HCT116 (cell line): ENCODE data around the gene DOHH.

Source experiments
- EZH2 ChIP-seq: fragments of 200-600 bp; sonication (generic); IDR thresholded peaks from 2 replicates; pipeline ENCODE4 v1.6.1; 2017; ENCODE audit warnings: antibody characterized with exemption, mixed run types
- POLR2A ChIP-seq: IDR thresholded peaks from 2 replicates; pipeline ENCODE4 v1.7.0; 2011; ENCODE audit warnings: borderline replicate concordance; ENCODE audit not compliant: insufficient read depth, insufficient read length; ENCODE audit errors: extremely low read depth
- YY1 ChIP-seq: IDR thresholded peaks from 2 replicates; pipeline ENCODE4 v1.6.1; 2011; ENCODE audit warnings: low read length, low read depth, moderate library complexity, mild to moderate bottlenecking; ENCODE audit not compliant: insufficient replicate concordance; ENCODE audit errors: extremely low read depth
- TF ChIP-seq, protein P1 (sequence below), 3 experiments: fragments of 200-600 bp in 1 of 3; sonication (generic) in 1 of 3; IDR thresholded peaks in 2 of 3; conservative IDR thresholded peaks in 1 of 3; 2 replicates each; pipeline ENCODE4 v1.5.1; 2012 to 2017; ENCODE audit warnings: low read depth in 2 of 3, low read length in 2 of 3, antibody characterized with exemption in 1 of 3, borderline replicate concordance in 1 of 3, control low read depth in 1 of 3, mild to moderate bottlenecking in 1 of 3, mixed read lengths in 1 of 3, mixed run types in 1 of 3, moderate library complexity in 1 of 3; ENCODE audit not compliant: insufficient read depth in 1 of 3
- TF ChIP-seq, protein P2 (sequence below): IDR thresholded peaks from 2 replicates; pipeline ENCODE4 v1.6.1; 2011; ENCODE audit warnings: mild to moderate bottlenecking, low read length, moderate library complexity; ENCODE audit not compliant: insufficient replicate concordance; ENCODE audit errors: extremely low read depth

GRCh38 chr19:3515891-3516422 is 15.5 kb upstream of the DOHH start:
- TF ChIP-seq, protein P1, sequence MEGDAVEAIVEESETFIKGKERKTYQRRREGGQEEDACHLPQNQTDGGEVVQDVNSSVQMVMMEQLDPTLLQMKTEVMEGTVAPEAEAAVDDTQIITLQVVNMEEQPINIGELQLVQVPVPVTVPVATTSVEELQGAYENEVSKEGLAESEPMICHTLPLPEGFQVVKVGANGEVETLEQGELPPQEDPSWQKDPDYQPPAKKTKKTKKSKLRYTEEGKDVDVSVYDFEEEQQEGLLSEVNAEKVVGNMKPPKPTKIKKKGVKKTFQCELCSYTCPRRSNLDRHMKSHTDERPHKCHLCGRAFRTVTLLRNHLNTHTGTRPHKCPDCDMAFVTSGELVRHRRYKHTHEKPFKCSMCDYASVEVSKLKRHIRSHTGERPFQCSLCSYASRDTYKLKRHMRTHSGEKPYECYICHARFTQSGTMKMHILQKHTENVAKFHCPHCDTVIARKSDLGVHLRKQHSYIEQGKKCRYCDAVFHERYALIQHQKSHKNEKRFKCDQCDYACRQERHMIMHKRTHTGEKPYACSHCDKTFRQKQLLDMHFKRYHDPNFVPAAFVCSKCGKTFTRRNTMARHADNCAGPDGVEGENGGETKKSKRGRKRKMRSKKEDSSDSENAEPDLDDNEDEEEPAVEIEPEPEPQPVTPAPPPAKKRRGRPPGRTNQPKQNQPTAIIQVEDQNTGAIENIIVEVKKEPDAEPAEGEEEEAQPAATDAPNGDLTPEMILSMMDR (IDR thresholded peaks at IDR 0.05 in 2 of 3, conservative IDR thresholded peaks at IDR 0.05 in 1 of 3; ENCODE audit: borderline replicate concordance in 1 of 3, insufficient read depth in 1 of 3, low read depth in 2 of 3, low read length in 2 of 3), result no peak
- no peak for TF ChIP-seq POLR2A
- TF ChIP-seq, protein P2, sequence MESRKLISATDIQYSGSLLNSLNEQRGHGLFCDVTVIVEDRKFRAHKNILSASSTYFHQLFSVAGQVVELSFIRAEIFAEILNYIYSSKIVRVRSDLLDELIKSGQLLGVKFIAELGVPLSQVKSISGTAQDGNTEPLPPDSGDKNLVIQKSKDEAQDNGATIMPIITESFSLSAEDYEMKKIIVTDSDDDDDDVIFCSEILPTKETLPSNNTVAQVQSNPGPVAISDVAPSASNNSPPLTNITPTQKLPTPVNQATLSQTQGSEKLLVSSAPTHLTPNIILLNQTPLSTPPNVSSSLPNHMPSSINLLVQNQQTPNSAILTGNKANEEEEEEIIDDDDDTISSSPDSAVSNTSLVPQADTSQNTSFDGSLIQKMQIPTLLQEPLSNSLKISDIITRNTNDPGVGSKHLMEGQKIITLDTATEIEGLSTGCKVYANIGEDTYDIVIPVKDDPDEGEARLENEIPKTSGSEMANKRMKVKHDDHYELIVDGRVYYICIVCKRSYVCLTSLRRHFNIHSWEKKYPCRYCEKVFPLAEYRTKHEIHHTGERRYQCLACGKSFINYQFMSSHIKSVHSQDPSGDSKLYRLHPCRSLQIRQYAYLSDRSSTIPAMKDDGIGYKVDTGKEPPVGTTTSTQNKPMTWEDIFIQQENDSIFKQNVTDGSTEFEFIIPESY, result no peak
- TF ChIP-seq YY1, result no peak
- TF ChIP-seq EZH2, result no peak
